Tongue (tissue), 2 donors: ENCODE measurements around the gene PIK3C2G. TPM values are rescaled to one million over a fixed set of nuclear protein-coding genes. Genes with fewer than 3 reads are reported as not detected.

Experiments
- DNase-seq: peaks from one replicate; pipeline ENCODE4 v3.0.0-alpha.2; 2015
- total RNA-seq: library from RNA; depleted of rRNA; stranded (reverse); fragments of >200 nt; gene quantifications from one replicate; pipeline ENCODE4 v1.2.3, GENCODE V29; 2014

Gene PIK3C2G
- total RNA-seq, 1 donor from 2014 or later = 3.6 TPM

DNA sequence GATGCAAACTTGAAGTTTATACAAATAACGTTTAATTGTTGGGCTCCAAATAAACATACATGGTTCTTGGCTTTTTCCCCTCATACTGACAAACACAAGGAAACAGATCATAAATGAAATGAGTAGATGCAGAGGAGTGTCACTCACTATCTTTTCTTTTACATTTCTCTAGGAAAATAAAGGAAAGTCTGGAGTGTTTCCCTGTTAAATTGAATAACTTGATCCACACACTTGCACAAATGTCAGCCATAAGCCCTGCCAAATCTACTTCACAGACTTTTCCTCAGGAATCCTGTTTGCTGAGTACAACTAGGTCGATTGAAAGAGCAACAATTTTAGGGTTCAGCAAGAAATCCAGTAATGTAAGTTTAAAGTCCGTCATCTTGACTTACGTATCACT lies 301.2 kb downstream of the PIK3C2G start:
- peak; percentile 31 for DNase-seq

DNA sequence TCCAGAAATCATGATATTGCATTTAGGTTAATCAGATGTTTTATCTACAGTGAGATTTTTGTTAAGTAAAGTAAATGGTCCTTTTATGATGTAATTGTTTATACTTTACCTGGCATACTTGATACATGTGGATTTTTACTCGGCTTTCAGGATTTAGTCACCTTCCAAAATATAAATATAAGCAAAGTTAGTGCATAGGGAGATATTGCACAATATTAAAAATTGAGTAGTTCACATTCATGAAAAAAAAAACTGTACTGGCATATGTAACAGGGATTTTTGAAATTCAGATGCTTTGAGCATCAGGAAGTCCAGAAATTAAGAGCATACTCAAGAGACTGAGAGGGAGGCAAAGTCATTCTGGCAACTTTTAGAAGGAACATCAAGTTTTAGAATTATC lies 303.0 kb downstream of the PIK3C2G start:
- no peak for DNase-seq

GRCh38 chr12:18567787-18568186 lies 306.5 kb downstream of the PIK3C2G start:
- no peak for DNase-seq

GRCh38 chr12:18570543-18570942 lies 309.2 kb downstream of the PIK3C2G start:
- DNase-seq = no peak

DNA sequence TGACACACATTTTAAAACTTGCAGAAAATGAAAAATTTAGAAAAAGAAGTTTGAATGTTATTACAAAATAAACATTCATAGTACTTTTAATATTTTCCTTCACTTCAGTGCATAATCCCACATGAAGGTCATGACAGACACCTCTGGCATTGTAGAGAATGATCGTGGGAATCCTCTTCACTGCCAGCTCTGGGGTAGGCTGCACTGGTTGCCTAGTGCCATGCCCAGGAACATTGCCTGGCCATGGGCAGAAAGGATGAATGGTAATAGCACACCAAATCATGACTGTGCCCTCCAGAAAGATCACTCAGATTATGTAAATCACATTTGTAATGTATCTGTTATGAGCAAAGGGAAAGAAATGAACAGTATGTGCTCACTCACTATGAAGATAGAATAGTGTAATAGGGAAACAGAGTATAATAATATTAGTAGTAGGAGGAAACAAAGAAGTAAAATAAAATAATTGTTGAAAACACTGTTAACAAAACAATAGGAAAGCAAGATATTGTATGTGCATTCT lies 314.8 kb downstream of the PIK3C2G start:
- no peak for DNase-seq

DNA sequence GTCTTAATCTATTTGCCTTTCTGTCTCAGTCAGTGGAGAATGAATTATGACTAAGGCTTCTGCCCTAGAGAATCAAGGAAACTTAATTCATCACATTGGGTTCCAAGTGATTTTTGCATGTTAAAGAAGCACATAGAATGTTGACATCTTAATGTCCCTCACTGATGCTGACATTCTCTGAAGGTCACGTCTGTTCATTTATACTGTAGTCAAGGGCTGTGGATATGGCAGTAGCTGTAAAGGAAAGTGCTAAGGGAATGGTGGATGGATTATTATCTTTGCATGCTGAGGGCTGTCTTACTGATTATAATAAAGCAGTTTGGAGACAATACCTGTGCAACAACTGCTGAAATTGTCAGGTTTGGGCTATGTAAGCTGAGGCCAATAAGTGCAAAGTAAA lies 315.3 kb downstream of the PIK3C2G start:
- no peak for DNase-seq

GRCh38 chr12:18578191-18578590 lies 316.9 kb downstream of the PIK3C2G start:
- DNase-seq = no peak

- DNase-seq = peak; percentile 32
These were observed 319.0 kb downstream of the PIK3C2G start for GRCh38 chr12:18580291-18580690.

DNA sequence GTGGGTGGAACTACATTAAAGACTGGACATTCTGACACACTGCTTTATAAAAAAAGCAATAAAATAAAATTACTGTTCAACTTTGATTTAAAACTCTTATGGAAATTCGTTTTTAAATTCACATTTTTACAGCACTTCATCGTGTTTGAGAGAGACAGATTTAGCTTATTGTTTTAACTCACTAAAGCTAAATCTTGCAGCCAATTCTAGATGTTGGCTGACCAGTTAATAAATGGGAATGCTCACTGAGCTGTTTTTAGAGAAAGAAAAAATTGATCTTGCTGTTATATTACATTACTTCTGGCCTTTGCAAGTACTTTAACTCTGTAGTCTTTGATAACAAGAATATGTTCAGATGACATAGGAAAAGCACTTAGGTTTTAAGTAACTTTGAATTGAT lies 319.4 kb downstream of the PIK3C2G start:
- DNase-seq = no peak

GRCh38 chr12:18581232-18581962 lies 320.1 kb downstream of the PIK3C2G start:
- no peak for DNase-seq

DNA sequence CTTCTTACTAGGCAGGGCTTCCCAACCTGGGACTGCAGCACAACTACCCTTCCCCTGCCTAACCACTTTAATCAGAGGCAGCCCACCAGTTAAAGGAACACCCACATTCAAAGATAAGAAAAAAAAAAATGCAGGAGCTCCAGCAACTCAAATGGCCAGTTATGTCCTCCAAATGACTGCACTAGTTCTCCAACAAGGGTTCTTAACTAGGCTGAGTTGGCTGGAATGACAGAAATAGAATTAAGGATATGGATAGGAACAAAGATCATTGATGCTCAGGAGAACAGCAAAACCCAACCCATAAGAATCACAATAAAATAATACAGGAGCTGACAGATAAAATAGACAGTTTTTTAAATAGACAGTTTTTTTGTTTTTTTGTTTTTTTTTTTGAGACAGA lies 322.3 kb downstream of the PIK3C2G start:
- no peak for DNase-seq

GRCh38 chr12:18586581-18586980 lies 325.3 kb downstream of the PIK3C2G start:
- no peak for DNase-seq

DNA sequence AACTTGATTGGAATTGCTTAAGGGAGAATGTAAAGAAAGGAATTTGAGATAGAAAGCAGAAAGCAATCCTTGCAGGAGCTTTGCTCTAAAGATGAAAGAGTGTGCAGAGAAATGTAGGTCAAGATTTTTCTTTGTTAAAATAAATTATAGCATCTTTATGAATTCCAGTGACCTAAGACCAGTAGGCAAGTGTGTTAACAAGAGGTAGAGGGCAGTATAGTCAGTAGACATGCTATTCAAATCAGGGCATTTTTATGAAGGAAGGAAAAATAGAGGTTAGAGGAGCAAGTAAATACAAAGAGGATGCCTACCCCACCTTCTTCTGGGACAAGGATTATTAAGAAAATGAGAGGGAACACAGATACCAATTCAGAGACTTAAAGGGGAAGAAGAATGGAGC lies 328.0 kb downstream of the PIK3C2G start:
- no peak for DNase-seq

GRCh38 chr12:18591473-18591872 lies 330.2 kb downstream of the PIK3C2G start:
- DNase-seq = no peak

DNA sequence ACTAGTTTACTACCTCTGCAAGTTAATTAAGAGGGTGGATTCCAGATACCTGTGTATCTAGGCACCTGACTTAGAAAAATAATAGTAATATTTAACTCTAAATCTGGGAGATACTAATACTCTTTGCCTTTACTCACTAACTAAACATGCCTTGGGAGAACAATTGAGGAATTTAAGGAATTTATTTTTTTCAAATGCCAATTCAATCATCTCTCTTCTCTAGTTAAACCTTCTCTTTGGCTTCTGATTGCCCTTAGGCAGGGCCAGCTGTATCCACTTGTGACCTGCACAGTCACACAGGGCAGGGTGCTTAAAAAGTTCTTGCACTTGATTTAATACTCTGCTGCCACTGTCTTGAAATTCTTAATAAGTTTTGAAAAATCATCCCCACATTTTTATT lies 334.1 kb downstream of the PIK3C2G start:
- DNase-seq = no peak

GRCh38 chr12:18601962-18602361 lies 340.6 kb downstream of the PIK3C2G start:
- DNase-seq = no peak

DNA sequence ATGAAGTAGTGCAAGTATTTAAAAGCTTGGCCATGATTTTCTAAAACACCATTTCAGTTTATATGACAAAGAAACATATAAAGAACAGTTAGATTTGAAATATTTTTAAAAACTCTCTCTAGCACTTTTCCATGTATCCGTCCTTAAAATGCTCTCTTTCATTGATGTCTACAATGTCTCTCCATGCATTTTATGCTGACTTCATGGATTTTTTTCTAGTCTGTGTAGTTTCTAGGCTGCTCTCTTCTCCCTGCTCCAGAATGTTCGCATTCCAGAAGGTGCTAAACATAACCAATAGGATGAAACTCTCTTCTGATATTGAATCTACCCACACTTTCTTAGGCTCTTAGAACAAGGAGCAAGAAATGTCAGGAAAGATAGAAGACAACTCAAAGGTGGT lies 351.7 kb downstream of the PIK3C2G start:
- no peak for DNase-seq

DNA sequence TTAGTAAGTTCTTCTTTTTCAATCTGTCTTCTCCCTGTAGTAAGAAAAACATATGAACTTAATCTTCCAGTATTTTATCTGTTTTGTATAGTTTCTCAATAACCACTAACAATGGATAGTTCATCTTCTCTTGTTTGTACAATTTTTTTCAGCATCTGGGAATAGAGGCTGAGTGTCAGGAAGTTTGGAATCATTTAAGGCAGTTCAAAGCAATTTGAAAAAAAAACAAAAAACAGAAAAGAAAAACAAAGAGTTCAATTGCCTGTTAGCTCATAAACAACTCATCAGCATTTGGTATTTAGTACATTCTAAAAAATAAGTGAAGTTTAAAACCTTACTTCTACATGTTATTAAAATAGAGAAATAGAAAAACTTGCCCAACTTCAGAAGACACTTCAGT lies 359.7 kb downstream of the PIK3C2G start:
- DNase-seq = no peak

DNA sequence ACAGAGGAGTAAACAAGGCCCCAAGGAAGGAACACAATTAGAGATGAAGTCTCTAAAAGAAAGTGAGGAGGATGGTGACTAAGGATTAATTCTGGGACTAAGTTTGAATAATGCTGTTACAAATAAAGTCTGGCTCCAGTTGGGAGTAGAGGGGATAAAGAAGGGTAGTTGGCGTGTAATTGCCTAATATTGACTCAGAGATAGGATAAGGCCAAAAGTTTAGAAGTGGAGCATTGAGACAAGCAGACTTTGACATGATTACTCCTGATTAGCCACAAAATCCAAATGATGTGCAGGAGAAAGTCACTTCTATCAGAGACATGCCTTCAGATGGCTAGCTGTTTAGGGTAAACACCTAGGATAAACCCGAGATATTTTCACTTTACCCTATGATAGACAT lies 368.1 kb downstream of the PIK3C2G start:
- no peak for DNase-seq

DNA sequence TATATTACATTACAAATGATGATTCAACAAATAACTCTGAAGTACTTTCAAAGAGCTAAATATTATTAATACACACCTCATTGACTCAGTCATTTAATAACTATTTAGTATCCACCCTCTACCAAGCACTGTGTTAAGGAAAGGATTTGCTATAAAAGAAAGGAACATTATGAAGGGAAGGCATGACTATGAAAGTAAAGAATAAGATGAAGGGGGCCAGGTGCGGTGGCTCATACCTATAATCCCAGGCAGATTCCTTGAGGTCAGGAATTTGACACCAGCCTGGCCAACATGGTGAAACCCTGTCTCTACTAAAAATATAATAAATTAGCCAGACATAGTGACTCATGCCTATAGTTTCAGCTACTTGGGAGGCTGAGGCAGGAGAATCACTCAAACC lies 368.6 kb downstream of the PIK3C2G start:
- DNase-seq = no peak

DNA sequence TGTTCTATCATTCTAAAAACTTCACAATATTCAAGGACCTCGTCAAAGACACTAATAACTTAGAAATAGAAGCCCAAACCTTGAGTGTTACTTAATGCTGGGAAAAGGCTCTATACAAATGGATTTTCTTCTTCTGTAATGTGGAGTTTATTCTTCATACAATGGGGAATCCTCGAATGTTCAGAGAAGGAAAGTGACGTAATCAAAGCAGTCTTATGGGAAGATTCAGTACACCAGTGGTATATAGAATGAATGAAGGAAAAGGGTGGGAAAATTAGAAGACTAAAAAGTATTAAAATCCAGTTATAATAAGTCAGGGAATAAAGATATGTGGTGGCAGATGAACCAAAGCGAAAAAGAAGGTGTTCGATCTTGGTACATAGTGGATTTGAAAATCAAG lies 370.0 kb downstream of the PIK3C2G start:
- no peak for DNase-seq

GRCh38 chr12:18632848-18633247 lies 371.5 kb downstream of the PIK3C2G start:
- no peak for DNase-seq

DNA sequence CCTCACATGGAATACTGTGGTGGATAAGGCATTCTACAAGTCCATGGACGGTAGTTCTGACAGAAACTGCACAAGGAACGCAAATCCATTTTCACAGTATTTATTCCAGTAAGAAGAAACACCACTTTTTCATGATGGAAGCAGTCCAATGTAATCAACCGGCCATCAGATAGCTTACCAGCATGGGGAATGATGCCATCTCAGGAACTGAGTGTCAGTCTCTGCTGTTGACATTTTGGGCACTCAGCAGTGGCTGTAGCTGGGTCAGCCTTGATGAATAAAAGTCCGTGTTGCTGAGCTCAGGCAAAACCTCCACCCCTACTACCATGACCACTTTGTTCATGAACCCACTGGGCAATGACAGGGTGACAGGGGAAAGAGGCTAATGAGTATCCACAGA lies 373.1 kb downstream of the PIK3C2G start:
- DNase-seq = no peak

GRCh38 chr12:18640321-18640955 lies 379.1 kb downstream of the PIK3C2G start:
- DNase-seq = no peak
